MM.1S (cell line): ENCODE results near the gene RASL12.

Experiments used
- DNase-seq: peaks from one replicate; pipeline ENCODE4 v3.0.0-alpha.2; 2015
- H2AFZ ChIP-seq: fragments of 300-600 bp; sonication (generic); 2 replicates; pipeline ENCODE4 v1.6.0; 2016; ENCODE audit warnings: antibody characterized with exemption, low read length
- H3F3A ChIP-seq: fragments of 300-600 bp; sonication (generic); 2 replicates; pipeline ENCODE4 v1.6.1; 2016; ENCODE audit warnings: mild to moderate bottlenecking, antibody characterized with exemption, low read length, moderate library complexity, mixed read lengths; ENCODE audit not compliant: insufficient read depth
- H3K27ac ChIP-seq: fragments of 300-600 bp; sonication (generic); 2 replicates; pipeline ENCODE4 v1.5.1; 2016; ENCODE audit warnings: mild to moderate bottlenecking, low read length
- H3K27me3 ChIP-seq: fragments of 300-600 bp; sonication (generic); replicated peaks from 2 replicates; pipeline ENCODE4 v1.6.0; 2016; ENCODE audit warnings: low read length; ENCODE audit not compliant: insufficient read depth
- H3K36me3 ChIP-seq: fragments of 300-600 bp; sonication (generic); replicated peaks from 2 replicates; pipeline ENCODE4 v1.6.1; 2016; ENCODE audit warnings: mild to moderate bottlenecking, low read length, mixed read lengths; ENCODE audit not compliant: insufficient read depth
- H3K4me1 ChIP-seq: fragments of 300-600 bp; sonication (generic); 2 replicates; pipeline ENCODE4 v1.6.1; 2016; ENCODE audit warnings: low read length, mixed read lengths
- H3K4me2 ChIP-seq: fragments of 300-600 bp; sonication (generic); 2 replicates; pipeline ENCODE4 v1.6.0; 2016; ENCODE audit warnings: low read depth, low read length
- H3K4me3 ChIP-seq: fragments of 300-600 bp; sonication (generic); 2 replicates; pipeline ENCODE4 v1.5.1; 2016; ENCODE audit warnings: low read length, mixed read lengths
- H3K79me2 ChIP-seq: fragments of 300-600 bp; sonication (generic); 2 replicates; pipeline ENCODE4 v1.6.1; 2016; ENCODE audit warnings: mixed run types, low read length, mixed read lengths
- H3K9ac ChIP-seq: fragments of 300-600 bp; sonication (generic); 2 replicates; pipeline ENCODE4 v1.6.1; 2016; ENCODE audit warnings: low read length, mixed read lengths
- H3K9me2 ChIP-seq: fragments of 300-600 bp; sonication (generic); replicated peaks from 2 replicates; pipeline ENCODE4 v1.6.1; 2016; ENCODE audit warnings: mild to moderate bottlenecking, low read length, mixed read lengths; ENCODE audit not compliant: insufficient read depth
- H3K9me3 ChIP-seq: fragments of 300-600 bp; sonication (generic); replicated peaks from 2 replicates; pipeline ENCODE4 v1.6.1; 2016; ENCODE audit warnings: mild to moderate bottlenecking, low read length, mixed read lengths; ENCODE audit not compliant: insufficient read depth
- H4K20me1 ChIP-seq: fragments of 300-600 bp; sonication (generic); 2 replicates; pipeline ENCODE4 v1.6.1; 2016; ENCODE audit warnings: mild to moderate bottlenecking, low read length, moderate library complexity, mixed read lengths; ENCODE audit not compliant: insufficient read depth
- EZH2 ChIP-seq: fragments of 300-600 bp; sonication (generic); optimal IDR thresholded peaks from 2 replicates; pipeline ENCODE3; 2017; ENCODE audit warnings: low read depth, mild to moderate bottlenecking, antibody characterized with exemption, low read length, mixed read lengths
- EZH2phosphoT487 ChIP-seq: fragments of 300-600 bp; sonication (generic); IDR thresholded peaks from 2 replicates; pipeline ENCODE4 v1.6.1; 2018; ENCODE audit warnings: antibody characterized with exemption, low read length
- TF ChIP-seq, protein P1 (sequence below): fragments of 300-600 bp; sonication (generic); IDR thresholded peaks from 2 replicates; pipeline ENCODE4 v1.5.1; 2016; ENCODE audit warnings: antibody characterized with exemption, low read length, mixed read lengths

The RASL12 gene

DNA sequence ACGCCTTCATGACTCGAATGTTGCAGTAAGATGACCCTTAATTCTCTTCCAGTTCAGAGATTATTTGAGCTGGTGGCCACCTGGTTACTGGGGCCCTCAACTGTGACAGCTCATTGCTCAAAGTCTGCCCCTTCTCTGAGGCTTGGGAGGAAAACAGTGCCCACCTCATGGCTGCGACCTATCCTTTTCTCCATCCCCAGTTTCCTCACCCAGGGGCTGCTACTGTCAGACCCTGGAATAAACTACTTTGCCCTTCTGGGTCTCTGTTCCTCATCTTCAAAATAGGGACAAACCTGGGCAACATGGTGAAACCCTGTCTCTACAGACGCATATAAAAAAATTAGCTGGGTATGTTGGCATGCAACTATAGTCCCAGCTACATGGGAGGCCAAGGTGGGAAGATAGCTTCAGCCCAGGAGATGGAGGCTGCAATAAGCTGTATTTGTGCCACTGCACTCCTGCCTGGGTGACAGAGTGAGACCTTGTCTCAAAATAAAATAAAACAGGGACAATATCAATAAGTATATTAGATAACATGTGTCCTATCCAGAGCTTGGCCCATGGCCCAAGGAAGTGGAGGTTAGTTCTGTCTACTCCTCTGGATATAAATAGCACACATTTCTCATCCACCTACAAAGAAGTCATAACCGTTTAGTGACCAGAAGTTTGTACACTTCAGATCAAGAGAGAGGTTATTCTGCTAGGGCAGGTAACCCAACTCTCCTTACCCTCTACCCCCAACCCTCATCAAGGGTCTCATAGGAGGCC lies 2.2 kb upstream of the RASL12 start:
- TF ChIP-seq, protein P1, sequence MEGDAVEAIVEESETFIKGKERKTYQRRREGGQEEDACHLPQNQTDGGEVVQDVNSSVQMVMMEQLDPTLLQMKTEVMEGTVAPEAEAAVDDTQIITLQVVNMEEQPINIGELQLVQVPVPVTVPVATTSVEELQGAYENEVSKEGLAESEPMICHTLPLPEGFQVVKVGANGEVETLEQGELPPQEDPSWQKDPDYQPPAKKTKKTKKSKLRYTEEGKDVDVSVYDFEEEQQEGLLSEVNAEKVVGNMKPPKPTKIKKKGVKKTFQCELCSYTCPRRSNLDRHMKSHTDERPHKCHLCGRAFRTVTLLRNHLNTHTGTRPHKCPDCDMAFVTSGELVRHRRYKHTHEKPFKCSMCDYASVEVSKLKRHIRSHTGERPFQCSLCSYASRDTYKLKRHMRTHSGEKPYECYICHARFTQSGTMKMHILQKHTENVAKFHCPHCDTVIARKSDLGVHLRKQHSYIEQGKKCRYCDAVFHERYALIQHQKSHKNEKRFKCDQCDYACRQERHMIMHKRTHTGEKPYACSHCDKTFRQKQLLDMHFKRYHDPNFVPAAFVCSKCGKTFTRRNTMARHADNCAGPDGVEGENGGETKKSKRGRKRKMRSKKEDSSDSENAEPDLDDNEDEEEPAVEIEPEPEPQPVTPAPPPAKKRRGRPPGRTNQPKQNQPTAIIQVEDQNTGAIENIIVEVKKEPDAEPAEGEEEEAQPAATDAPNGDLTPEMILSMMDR, result no peak
- TF ChIP-seq EZH2, result no peak
- no peak for TF ChIP-seq EZH2phosphoT487
- Histone ChIP-seq H3K9me3 (no peaks in the 10 kb centered on the region), H3K4me3 (no peak overlapping the region), H4K20me1 (no peaks in the 10 kb centered on the region), H3K27me3 (peaks cover 19% of the 10 kb centered on the region), H3K4me1 (no peaks in the 10 kb centered on the region), H3K4me2 (no peak overlapping the region), H3K9ac (no peak overlapping the region), H3K27ac (no peak overlapping the region), H3K36me3 (no peaks in the 10 kb centered on the region), H3K79me2 (no peaks in the 10 kb centered on the region), H3F3A (no peaks in the 10 kb centered on the region), H2AFZ (no peak overlapping the region), H3K9me2 (no peaks in the 10 kb centered on the region)
- DNase-seq, result no peak

DNA sequence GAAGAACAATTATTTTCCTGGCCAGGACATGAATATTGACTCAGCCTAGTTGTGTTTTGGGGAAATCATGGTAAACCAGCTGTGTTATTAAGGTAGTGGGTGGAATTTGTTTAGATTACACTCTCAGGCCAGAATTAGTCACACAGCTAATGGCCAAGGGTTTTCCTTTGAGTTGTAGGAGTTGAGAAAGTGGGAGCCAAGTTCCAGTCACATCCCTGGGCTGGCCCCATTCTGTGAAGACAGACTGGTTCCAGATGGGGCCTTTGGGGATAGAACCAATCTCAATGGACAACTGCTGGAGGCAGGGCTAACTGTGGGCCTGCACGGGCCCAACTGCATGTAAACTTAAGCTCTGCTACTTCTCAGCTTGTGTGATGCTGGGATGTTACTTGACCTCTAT lies 1.4 kb upstream of the RASL12 start:
- H3K27me3 ChIP-seq, result peaks cover 20% of the 10 kb centered on the region
- H3K4me3 ChIP-seq, result no peak overlapping the region
- no peak overlapping the region for H3K4me2 ChIP-seq
- H3K27ac ChIP-seq, result no peak overlapping the region
- H3K9me3 ChIP-seq, result no peaks in the 10 kb centered on the region
- no peak for TF ChIP-seq EZH2
- no peak for TF ChIP-seq EZH2phosphoT487
- TF ChIP-seq, protein P1, result no peak
- no peaks in the 10 kb centered on the region for H3K79me2 ChIP-seq
- no peaks in the 10 kb centered on the region for H3K4me1 ChIP-seq
- no peaks in the 10 kb centered on the region for H3K9me2 ChIP-seq
- H3K36me3 ChIP-seq, result no peaks in the 10 kb centered on the region
- no peak overlapping the region for H2AFZ ChIP-seq
- no peak for DNase-seq
- H3F3A ChIP-seq, result no peaks in the 10 kb centered on the region
- no peak overlapping the region for H3K9ac ChIP-seq
- H4K20me1 ChIP-seq, result no peaks in the 10 kb centered on the region

DNA sequence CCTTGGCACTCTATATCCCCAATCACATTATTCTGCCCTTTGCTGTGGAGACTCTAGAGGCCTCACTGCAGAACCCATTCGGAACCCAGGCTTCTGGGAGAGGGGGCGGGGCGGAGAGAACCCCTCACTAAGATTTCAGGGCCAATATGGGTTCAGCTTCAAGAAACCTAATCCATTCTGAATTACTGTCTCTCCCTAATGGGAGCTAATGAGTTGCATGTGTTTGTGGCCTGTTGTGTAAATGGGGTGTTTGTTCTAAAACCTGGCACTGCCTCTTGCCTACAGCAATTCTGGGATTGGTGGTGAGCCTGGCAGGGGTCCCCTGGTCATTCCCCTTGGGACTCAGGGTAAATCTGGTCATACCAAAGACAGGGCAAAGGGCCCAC lies 605 bp upstream of the RASL12 start:
- Histone ChIP-seq H3K27me3 (peaks cover 20% of the 10 kb centered on the region), H3K27ac (no peak overlapping the region), H3K79me2 (no peaks in the 10 kb centered on the region), H3K4me1 (no peaks in the 10 kb centered on the region), H3F3A (no peaks in the 10 kb centered on the region), H3K9ac (no peak overlapping the region), H2AFZ (no peak overlapping the region), H3K36me3 (no peaks in the 10 kb centered on the region), H3K9me2 (no peaks in the 10 kb centered on the region), H3K4me3 (no peak overlapping the region), H3K4me2 (no peak overlapping the region), H3K9me3 (no peaks in the 10 kb centered on the region), H4K20me1 (no peaks in the 10 kb centered on the region)
- DNase-seq, result no peak
- TF ChIP-seq EZH2, result no peak

DNA sequence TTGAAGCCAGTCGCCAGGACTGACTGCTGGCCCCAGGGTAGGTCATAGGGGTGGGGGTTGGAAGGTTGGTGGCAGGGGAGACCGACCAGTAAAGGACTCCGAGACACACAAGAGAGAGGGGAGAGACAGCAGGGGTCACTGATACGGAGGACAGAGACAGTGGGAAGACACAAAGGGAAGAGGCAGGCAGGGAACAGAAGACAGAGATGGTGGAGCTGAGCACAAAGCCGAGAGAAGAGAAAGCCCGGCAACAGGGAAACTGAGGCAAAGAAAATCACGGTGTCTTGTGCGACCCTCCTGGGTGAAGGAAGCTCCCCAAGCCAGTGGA lies 510 bp downstream of the RASL12 start:
- TF ChIP-seq EZH2phosphoT487 (no peak), EZH2 (no peak)
- TF ChIP-seq, protein P1, result no peak
- Histone ChIP-seq H4K20me1 (no peaks in the 10 kb centered on the region), H3K4me3 (no peak overlapping the region), H3K27me3 (peaks cover 20% of the 10 kb centered on the region), H3K9me3 (no peaks in the 10 kb centered on the region), H2AFZ (no peak overlapping the region), H3K79me2 (no peaks in the 10 kb centered on the region), H3K4me2 (no peak overlapping the region), H3K27ac (no peak overlapping the region), H3K9me2 (no peaks in the 10 kb centered on the region), H3K36me3 (no peaks in the 10 kb centered on the region), H3F3A (no peaks in the 10 kb centered on the region), H3K9ac (no peak overlapping the region), H3K4me1 (no peaks in the 10 kb centered on the region)
- DNase-seq, result no peak
